Spleen (tissue), 7 donors: ENCODE results near the gene PCYT1A.

Experiments used
- CTCF ChIP-seq, 11 experiments: fragments of 200-600 bp in 7 of 11; fragments of 450-650 bp in 4 of 11; sonication (generic) in 4 of 11; IDR thresholded peaks in 8 of 11; conservative IDR thresholded peaks in 3 of 11; 1 replicate in 7 of 11; 2 replicates in 4 of 11; pipeline versions ENCODE4 v1.4.0 to v1.8.0; 2016 to 2021; ENCODE audit warnings: antibody characterized with exemption in 11 of 11, inconsistent platforms in 4 of 11, mild to moderate bottlenecking in 1 of 11
- POLR2AphosphoS5 ChIP-seq, 3 donors: sonication (generic); formaldehyde crosslinking; IDR thresholded peaks; one replicate each; pipeline ENCODE4 v1.5.1; 2017; ENCODE audit warnings: antibody characterized with exemption in 3 of 3
- donor health status: DM: no; HTN: no; CAD: no; lungs with moderate emphysema.
- donor health status: DM: no; HTN: no; CAD: no.
- donor health status: DM: no; HTN: no; CAD: no.

GRCh38 chr3:196298521-196298920 is 11.0 kb upstream of the PCYT1A start:
- TF ChIP-seq CTCF (IDR thresholded peaks at IDR 0.05 in 8 of 11, conservative IDR thresholded peaks at IDR 0.05 in 3 of 11) (no peak), POLR2AphosphoS5 (IDR thresholded peaks at IDR 0.05) (no peak)
